Germinal center (tissue), 1 donor: Measurements from ENCODE around the gene NME8.

ENCODE experiments used
- DNase-seq: peaks from one replicate; pipeline ENCODE4 v3.0.0; 2012; ENCODE audit warnings: mixed read lengths, low spot score

Gene NME8

GRCh38 chr7:37933018-37933566 is 84.7 kb downstream of the NME8 start:
- no peak for DNase-seq

- DNase-seq = no peak
Measured at GRCh38 chr7:37942934-37943610, 94.7 kb downstream of the NME8 start.

DNA sequence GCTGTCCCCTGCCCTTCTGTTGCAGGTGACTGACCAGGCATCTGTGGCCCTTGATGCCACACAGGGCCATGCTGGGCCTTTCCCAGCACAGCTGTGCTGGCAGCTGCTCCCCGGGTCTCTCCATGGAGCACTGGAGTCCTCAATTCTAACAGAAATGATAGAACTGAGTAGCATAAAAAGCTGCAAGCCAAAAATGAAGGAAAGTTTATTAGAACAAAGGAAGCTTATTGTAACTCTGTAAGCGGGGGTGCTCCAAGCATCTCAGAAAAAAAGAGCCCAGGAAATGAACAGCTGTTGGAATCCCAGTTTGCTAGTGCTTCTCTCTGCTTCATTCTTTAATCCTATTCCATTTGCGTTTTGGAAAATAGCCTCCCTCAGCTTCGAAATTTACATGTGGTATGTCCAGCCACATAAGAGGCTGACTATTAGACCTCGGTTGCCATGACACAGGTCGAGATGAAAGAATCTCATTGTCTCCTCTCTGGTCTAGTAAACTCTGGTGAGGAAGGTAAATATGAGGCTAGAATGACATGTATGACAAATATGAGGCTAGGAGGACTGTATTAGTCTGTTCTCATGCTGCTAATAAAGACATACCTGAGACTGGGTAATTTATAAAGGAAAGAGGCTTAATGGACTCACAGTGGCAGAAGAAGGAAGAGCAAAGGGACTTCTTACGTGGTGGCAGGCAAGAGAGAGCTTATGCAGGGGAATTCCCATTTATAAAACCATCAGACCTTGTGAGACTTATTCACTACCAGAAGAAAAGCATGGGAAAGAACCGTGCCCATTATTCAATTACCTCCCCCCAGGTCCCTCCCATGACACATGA is 95.7 kb downstream of the NME8 start:
- no peak for DNase-seq

GRCh38 chr7:37944737-37945054 is 96.3 kb downstream of the NME8 start:
- DNase-seq = no peak

DNA sequence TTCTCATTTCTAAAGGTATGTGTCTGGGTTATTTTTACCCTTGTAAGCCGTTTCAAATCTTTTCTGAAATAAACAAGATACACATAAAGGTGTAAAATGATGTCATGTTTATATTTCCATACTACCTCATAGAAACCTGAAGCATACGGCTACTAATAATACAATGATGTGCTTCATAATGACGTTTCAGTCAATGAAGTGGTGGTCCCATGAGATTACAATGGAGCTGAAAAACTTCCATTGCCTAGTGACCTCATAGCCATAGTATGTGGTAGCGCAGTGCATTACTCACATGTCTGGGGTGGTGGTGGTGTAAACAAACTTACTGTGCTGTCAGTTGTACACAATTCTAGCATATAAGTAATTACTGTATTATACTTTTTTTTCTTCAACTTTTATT is 96.9 kb downstream of the NME8 start:
- no peak for DNase-seq

GRCh38 chr7:37947138-37947940 is 98.9 kb downstream of the NME8 start:
- no peak for DNase-seq

GRCh38 chr7:37947941-37948210 is 99.5 kb downstream of the NME8 start:
- DNase-seq = no peak
